Activated B cell treated with CpG ODN at 0.5 μM for 24 hours (primary cell): Measurements from ENCODE around the gene CCDC24. TPM values are rescaled to one million over a fixed set of nuclear protein-coding genes. Genes with fewer than 3 reads are reported as not detected.

ENCODE experiments used
- ATAC-seq: fragments of 200-7000 bp; cut with Tn5 transposase; one replicate; pipeline ENCODE4 v1.10.0; 2021; ENCODE audit warnings: low read depth, mild to moderate bottlenecking, moderate library complexity
- CTCF ChIA-PET: fragments of 350-600 bp; sonication (Branson Sonifier 250); formaldehyde crosslinking; loops from one replicate; lab custom pipeline; 2021; ENCODE audit warnings: antibody characterized with exemption; lab: Charles Lee
- POLR2A ChIA-PET: fragments of 350-600 bp; sonication (Branson Sonifier 250); formaldehyde crosslinking; loops from one replicate; lab custom pipeline; 2021; ENCODE audit warnings: antibody characterized with exemption; lab: Charles Lee
- DNase-seq: peaks from one replicate; pipeline ENCODE4 v3.0.0; 2022
- H3K27ac Mint-ChIP-seq: one replicate; pipeline ENCODE4 v1.8.0; 2020; ENCODE audit warnings: mixed read lengths
- H3K27me3 Mint-ChIP-seq: one replicate; pipeline ENCODE4 v1.8.0; 2021; ENCODE audit warnings: mixed read lengths
- H3K36me3 Mint-ChIP-seq: one replicate; pipeline ENCODE4 v1.8.0; 2021; ENCODE audit warnings: low read depth, mixed read lengths
- H3K4me1 Mint-ChIP-seq: one replicate; pipeline ENCODE4 v1.8.0; 2021; ENCODE audit warnings: mixed read lengths
- H3K4me3 Mint-ChIP-seq: one replicate; pipeline ENCODE4 v1.8.0; 2020; ENCODE audit warnings: mild to moderate bottlenecking, mixed read lengths
- H3K9me3 Mint-ChIP-seq: one replicate; pipeline ENCODE4 v1.8.0; 2020; ENCODE audit warnings: mixed read lengths
- CTCF ChIP-seq: fragments of 200-600 bp; IDR thresholded peaks from one replicate; pipeline ENCODE4 v1.8.0; 2022; ENCODE audit warnings: antibody characterized with exemption, mild to moderate bottlenecking
- intact Hi-C: fragments of 100-400 bp; cut with micrococcal nuclease; formaldehyde crosslinking; loops from one replicate; pipeline ENCODE4 v1.15.1; 2024
- total RNA-seq: library from RNA; stranded (reverse); gene quantifications from 2 replicates; pipeline ENCODE4 v1.2.3, GENCODE V29; 2022

CCDC24 gene
- total RNA-seq, 1 donor from 2014 or later, result 15.1 TPM

GRCh38 chr1:44021581-44022321 is 30.4 kb downstream of the CCDC24 start:
- Mint-ChIP-seq H3K9me3 (no peaks in the 10 kb centered on the region), H3K27me3 (no peaks in the 10 kb centered on the region), H3K27ac (no peak overlapping the region), H3K36me3 (no peaks in the 10 kb centered on the region), H3K4me1 (peaks cover 23% of the 10 kb centered on the region), H3K4me3 (no peak overlapping the region)
- no peak for TF ChIP-seq CTCF
- DNase-seq, result no peak
- ATAC-seq, result no peak
- POLR2A ChIA-PET, result no interaction called here
- intact Hi-C loops, result no loop called here
- CTCF ChIA-PET, result interaction anchor here (1.3 to 2.7 kb wide), 2 partner anchors 15 kb away, joined by 5 to 7 read pairs; no protein-coding TSS in a partner anchor

- DNase-seq (no peak), ATAC-seq (peak; percentile 9)
- TF ChIP-seq CTCF, result no peak
- H3K27me3 Mint-ChIP-seq, result no peaks in the 10 kb centered on the region
- H3K27ac Mint-ChIP-seq, result peak overlapping the region; percentile 68
- intact Hi-C loops, result no loop called here
- ChIA-PET POLR2A (interaction anchor here (0.6 kb wide), 1 partner anchor 31 kb away, joined by 3 read pairs; no protein-coding TSS in a partner anchor), CTCF (interaction anchor here (1.0 to 1.4 kb wide), 2 partner anchors 12 to 19 kb away, joined by 3 to 4 read pairs; no protein-coding TSS in a partner anchor)
- H3K4me3 Mint-ChIP-seq, result peak overlapping the region; percentile 52
- H3K36me3 Mint-ChIP-seq, result no peaks in the 10 kb centered on the region
- H3K4me1 Mint-ChIP-seq, result peaks cover 31% of the 10 kb centered on the region
- no peaks in the 10 kb centered on the region for H3K9me3 Mint-ChIP-seq
These were observed 32.9 kb downstream of the CCDC24 start for GRCh38 chr1:44024031-44024902.

- H3K36me3 Mint-ChIP-seq, result peaks cover 2% of the 10 kb centered on the region
- ATAC-seq (peak; percentile 30), DNase-seq (no peak)
- CTCF ChIA-PET, result interaction anchor here (1.0 to 1.4 kb wide), 2 partner anchors 20 kb away, joined by 3 read pairs; no protein-coding TSS in a partner anchor
- H3K9me3 Mint-ChIP-seq, result no peaks in the 10 kb centered on the region
- H3K4me1 Mint-ChIP-seq, result peaks cover 38% of the 10 kb centered on the region
- H3K27ac Mint-ChIP-seq, result peak overlapping the region; percentile 68
- peak overlapping the region; percentile 52 for H3K4me3 Mint-ChIP-seq
- POLR2A ChIA-PET, result interaction anchor here (0.6 to 1.0 kb wide), 4 partner anchors 16 to 70 kb away, joined by 3 to 6 read pairs (median 4); no protein-coding TSS in a partner anchor
- no peaks in the 10 kb centered on the region for H3K27me3 Mint-ChIP-seq
- TF ChIP-seq CTCF, result no peak
- intact Hi-C loops, result no loop called here
These were observed 33.6 kb downstream of the CCDC24 start for GRCh38 chr1:44024903-44025525.

- DNase-seq, result no peak
- peak overlapping the region; percentile 41 for H3K4me3 Mint-ChIP-seq
These were observed 34.4 kb downstream of the CCDC24 start for GRCh38 chr1:44025816-44026215.

More at GRCh38 chr1:44025816-44026215, 34.4 kb downstream of the CCDC24 start:
- intact Hi-C loops, result no loop called here
- ATAC-seq, result no peak
- POLR2A ChIA-PET, result interaction anchor here (0.5 to 1.0 kb wide), 5 partner anchors 17 to 1571 kb away, joined by 4 to 6 read pairs (median 5); no protein-coding TSS in a partner anchor
- Mint-ChIP-seq H3K27ac (peak overlapping the region; percentile 81), H3K9me3 (no peaks in the 10 kb centered on the region), H3K36me3 (peaks cover 2% of the 10 kb centered on the region), H3K4me1 (peaks cover 38% of the 10 kb centered on the region), H3K27me3 (no peaks in the 10 kb centered on the region)
- CTCF ChIA-PET, result interaction anchor here (1.4 kb wide), 1 partner anchor 21 kb away, joined by 3 read pairs; no protein-coding TSS in a partner anchor
- TF ChIP-seq CTCF, result no peak
